Mucosa of stomach (tissue), 1 donor: ENCODE results near the gene LRRC8D.

Experiments
- H3K27me3 ChIP-seq: one replicate; pipeline ENCODE4 v1.7.0; 2013; ENCODE audit warnings: mild to moderate bottlenecking, low read length; ENCODE audit not compliant: control insufficient read depth, insufficient read depth
- H3K36me3 ChIP-seq: one replicate; pipeline ENCODE4 v1.7.0; 2013; ENCODE audit warnings: low read length; ENCODE audit not compliant: control insufficient read depth, insufficient read depth
- H3K4me1 ChIP-seq: one replicate; pipeline ENCODE4 v1.7.0; 2013; ENCODE audit warnings: mild to moderate bottlenecking, low read length; ENCODE audit not compliant: control insufficient read depth, insufficient read depth
- H3K4me3 ChIP-seq: one replicate; pipeline ENCODE4 v1.7.0; 2013; ENCODE audit warnings: low read length
- H3K9ac ChIP-seq: one replicate; pipeline ENCODE4 v1.7.0; 2013; ENCODE audit warnings: mild to moderate bottlenecking, low read length, moderate library complexity
- H3K9me3 ChIP-seq: one replicate; pipeline ENCODE4 v1.7.0; 2013; ENCODE audit warnings: mild to moderate bottlenecking, low read length, moderate library complexity; ENCODE audit not compliant: control insufficient read depth
- donor health status: Pancreatic carcinoma.

Gene LRRC8D

DNA sequence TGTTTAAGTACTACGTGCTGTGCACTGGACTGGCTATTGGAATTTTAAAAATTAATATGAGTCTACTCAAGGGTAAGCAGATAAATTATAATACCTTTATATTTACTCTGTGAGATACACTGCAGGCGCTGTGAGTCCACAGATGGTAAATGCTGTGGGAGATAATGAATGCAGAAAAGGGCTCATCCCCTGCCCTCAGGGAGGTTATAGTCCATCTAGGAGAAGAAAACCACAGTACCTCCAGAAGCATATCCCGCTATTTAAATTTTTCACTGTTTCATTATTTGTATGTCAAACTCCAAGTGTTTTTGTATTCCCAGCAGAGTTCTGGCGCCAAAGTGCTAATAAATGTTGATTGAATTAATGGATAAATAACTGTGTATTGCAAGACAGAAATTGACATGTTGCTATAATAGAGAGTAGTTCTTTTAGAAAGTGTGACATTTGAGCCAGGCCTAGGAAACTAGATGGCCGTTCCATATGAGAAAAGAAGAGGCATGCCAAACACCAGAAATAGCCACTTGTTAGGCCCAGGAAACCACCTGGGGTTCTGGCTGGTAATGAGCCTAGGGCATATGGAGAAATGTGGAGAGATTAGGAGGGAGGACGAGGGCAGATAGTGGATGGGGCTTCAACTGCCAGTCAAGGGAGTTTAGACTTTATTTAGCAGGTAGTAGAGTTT lies 61.7 kb downstream of the LRRC8D start:
- Histone ChIP-seq H3K4me3 (no peak overlapping the region), H3K9me3 (no peaks in the 10 kb centered on the region), H3K4me1 (no peaks in the 10 kb centered on the region), H3K9ac (no peak overlapping the region), H3K27me3 (no peaks in the 10 kb centered on the region), H3K36me3 (no peaks in the 10 kb centered on the region)

DNA sequence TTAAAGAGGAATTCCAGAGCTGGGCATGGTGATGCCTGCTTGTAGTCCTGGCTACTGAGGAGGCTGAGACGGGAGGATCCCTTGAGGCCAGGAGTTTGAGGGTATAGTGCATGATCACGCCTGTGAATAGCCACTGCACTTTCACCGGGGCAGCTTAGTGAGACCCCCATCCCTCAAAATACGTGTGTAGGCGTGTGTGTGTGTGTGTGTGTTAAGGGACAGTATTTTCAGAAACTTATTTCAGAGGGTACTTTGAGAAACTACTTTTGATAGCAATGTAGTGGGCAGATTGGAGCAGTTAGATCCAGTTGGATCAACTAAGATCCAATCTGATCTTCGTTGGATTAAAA lies 62.2 kb downstream of the LRRC8D start:
- no peak overlapping the region for H3K9ac ChIP-seq
- no peaks in the 10 kb centered on the region for H3K27me3 ChIP-seq
- H3K4me3 ChIP-seq = no peak overlapping the region
- H3K4me1 ChIP-seq = no peaks in the 10 kb centered on the region
- no peaks in the 10 kb centered on the region for H3K36me3 ChIP-seq
- H3K9me3 ChIP-seq = no peaks in the 10 kb centered on the region

DNA sequence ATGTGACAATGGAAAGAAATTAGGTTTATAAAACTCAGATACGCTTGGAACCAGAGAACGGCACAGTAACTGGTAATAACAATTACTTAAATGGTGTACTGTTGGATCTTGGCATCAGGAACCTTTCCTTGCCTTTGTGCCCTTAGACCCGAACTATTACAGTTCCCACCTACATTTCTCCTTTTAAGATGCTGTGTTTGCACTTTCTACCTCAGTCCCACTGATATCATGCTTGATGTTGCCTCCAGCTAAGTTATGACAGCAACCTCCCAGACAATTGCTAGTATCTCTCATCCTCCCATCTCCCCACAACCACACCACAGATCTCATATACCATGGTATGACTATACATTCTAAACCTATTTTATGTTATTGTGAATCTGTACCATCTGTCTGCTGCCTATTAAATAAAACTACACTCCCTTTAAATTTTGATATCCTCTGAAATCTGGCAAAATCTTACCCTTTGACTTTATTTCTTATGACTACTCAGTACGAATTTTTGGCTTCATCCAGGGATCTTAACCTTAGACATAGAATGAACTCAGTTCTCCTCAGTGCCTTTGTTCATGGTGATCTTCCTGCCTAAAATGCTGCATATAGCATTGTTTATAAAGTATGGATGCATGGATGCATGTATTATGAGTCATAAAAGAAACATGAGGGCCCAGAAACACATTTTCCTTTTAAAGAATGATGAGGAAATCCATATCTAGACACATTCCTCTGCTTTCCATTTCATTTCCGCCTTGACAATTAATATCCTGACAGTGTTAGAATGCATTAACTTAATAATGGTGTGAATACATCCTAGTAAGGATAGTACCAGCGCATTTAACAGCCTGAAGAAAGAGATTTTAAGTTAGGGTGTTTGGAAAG lies 64.1 kb downstream of the LRRC8D start:
- Histone ChIP-seq H3K9ac (no peak overlapping the region), H3K27me3 (no peaks in the 10 kb centered on the region), H3K4me1 (no peaks in the 10 kb centered on the region), H3K9me3 (no peaks in the 10 kb centered on the region), H3K36me3 (no peaks in the 10 kb centered on the region), H3K4me3 (no peak overlapping the region)

DNA sequence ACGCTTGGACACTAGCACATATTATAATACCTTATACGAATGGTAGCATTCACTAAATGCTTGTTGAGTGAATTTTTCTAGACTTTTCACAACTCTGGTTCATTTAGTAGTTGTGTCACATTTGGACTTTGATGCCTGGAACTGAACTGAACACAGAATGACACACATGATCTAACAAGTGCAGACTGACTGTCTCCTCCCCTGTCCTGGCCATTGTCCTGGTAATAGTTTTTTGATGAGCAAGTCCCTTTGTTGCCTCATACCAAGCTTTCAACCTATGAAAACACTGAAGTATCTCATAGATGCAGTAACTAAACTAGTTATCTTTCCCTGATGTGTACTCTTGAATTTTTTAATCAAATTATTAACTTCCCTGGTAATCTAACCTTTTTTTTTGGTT lies 66.4 kb downstream of the LRRC8D start:
- H3K4me1 ChIP-seq = peaks cover 4% of the 10 kb centered on the region
- no peak overlapping the region for H3K4me3 ChIP-seq
- H3K9ac ChIP-seq = no peak overlapping the region
- no peaks in the 10 kb centered on the region for H3K9me3 ChIP-seq
- no peaks in the 10 kb centered on the region for H3K36me3 ChIP-seq
- H3K27me3 ChIP-seq = no peaks in the 10 kb centered on the region

DNA sequence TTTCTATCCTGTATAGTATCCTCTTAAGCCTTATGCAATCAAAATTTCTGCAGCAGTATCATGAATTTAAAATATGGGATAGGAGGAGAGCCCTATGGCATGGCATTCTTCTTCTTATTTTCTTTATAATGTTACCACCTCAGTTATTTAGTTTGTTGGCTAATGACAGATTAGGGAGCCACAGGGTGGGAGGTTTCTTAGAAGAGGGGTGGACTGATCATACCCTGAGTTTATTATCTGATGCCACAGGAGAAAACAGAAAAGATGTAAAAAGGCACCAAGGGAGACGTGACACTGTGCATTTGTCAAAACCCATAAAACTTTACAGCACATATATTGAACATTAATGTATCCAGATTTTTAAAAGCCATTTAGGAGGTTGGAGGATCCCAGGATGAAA lies 66.9 kb downstream of the LRRC8D start:
- no peaks in the 10 kb centered on the region for H3K9me3 ChIP-seq
- peaks cover 4% of the 10 kb centered on the region for H3K4me1 ChIP-seq
- H3K27me3 ChIP-seq = no peaks in the 10 kb centered on the region
- no peak overlapping the region for H3K4me3 ChIP-seq
- no peaks in the 10 kb centered on the region for H3K36me3 ChIP-seq
- H3K9ac ChIP-seq = no peak overlapping the region

DNA sequence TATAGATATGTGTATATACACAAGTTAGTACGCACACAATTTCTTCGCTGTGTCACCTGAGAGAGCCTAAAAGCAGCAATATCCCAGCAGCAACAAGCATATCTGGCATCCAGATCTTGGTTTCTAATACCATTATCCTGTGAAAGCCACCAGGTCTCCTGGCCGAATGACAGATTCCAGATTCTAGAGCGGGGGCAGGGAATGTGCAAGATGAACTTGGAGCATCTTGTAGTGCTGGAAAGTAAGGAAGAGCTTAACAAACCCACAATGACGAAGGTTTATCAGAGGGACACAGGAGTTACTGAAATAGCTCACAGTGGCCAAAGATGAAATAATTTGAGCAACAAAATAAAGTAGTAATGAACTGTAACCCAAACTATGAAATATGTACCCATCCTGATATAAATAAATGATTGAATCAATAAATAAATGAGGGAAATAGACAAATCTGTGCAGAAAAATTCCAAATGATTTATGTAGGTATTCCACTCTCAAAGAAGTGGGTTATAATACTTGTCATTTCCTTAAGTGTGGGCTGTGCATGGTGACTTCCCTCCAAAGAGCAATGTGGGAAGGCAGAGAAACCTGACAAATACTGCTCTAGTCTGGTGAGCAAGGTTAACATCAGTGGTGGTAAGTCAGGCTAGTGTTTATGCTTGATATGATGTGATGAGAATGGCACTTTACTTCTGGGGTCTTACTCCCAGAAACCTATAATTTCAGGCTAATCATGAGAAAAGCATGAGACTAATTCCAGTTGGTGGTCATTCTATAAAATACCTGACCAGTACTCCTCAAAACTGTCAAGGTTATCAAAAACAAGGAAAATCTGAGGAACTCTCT lies 67.9 kb downstream of the LRRC8D start:
- Histone ChIP-seq H3K9me3 (no peaks in the 10 kb centered on the region), H3K27me3 (no peaks in the 10 kb centered on the region), H3K36me3 (no peaks in the 10 kb centered on the region)

DNA sequence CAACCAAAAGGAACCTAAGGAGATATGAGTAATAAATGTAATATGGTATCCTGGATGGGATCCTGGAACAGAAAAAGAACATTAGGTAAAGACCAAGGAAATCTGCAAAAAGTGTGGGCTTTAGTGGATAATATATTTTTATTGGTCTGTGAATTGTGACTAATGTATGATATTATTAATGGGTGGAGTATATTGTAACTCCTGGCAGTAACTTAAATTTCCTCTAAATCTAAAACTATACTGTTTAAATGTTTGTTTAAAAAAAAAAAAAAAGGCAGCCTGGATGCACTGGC lies 68.4 kb downstream of the LRRC8D start:
- H3K4me3 ChIP-seq = no peak overlapping the region
- no peaks in the 10 kb centered on the region for H3K36me3 ChIP-seq
- H3K9ac ChIP-seq = no peak overlapping the region
- H3K9me3 ChIP-seq = no peaks in the 10 kb centered on the region
- H3K4me1 ChIP-seq = peaks cover 4% of the 10 kb centered on the region
- no peaks in the 10 kb centered on the region for H3K27me3 ChIP-seq

More for the DNA sequence above, 67.9 kb downstream of the LRRC8D start:
- H3K4me3 ChIP-seq = no peak overlapping the region
- no peak overlapping the region for H3K9ac ChIP-seq
- H3K4me1 ChIP-seq = peaks cover 4% of the 10 kb centered on the region

DNA sequence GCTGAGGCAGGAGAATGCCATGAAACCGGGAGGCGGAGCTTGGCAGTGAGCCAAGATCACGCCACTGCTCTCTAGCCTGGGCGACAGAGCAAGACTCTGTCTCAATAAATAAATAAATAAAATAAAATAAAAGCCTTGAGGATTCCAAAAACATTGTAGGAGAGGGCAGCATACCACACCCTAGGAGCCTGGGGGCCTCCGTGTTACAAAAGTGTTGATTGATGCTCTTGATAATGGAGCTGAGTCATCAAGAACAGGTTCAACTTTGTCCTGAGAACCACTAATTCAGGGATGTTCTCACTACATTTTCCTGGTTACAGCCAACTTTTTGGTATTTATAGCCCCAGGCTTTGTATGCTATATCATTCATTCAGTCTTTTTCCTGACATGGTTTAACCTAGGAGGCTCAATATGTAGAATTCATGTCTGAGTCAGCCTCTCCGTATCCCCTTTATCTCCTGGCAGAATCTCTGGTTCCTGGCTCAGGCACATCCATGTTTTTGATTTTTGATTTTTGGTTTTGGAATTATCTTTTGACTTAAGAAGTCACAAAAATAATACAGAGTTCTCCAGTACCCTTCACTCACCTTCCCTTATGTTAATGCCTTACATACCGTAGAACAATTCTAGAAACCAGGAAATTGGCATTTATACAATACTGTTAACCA lies 69.4 kb downstream of the LRRC8D start:
- H3K4me3 ChIP-seq = no peak overlapping the region
- H3K27me3 ChIP-seq = no peaks in the 10 kb centered on the region
- H3K9me3 ChIP-seq = no peaks in the 10 kb centered on the region
- H3K36me3 ChIP-seq = no peaks in the 10 kb centered on the region
- no peak overlapping the region for H3K9ac ChIP-seq
- H3K4me1 ChIP-seq = peaks cover 4% of the 10 kb centered on the region

DNA sequence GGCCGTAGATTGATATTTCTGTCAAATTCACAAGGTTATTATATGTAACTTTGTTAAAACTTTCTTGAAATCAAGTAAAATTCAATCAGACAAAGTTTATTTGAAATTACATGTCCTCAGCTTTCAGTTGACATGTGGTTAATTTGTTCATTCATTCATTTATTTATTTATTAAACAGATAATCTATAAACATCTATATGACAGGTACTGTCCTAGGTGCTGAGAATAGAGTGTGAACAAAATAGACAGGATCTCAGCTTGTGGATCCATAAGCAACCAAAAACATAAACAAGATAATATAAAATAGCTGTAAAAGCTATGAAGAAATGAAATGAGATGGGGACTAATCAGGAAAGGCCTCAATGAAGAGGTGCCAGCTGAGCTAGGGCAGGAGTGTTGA lies 72.0 kb downstream of the LRRC8D start:
- Histone ChIP-seq H3K4me1 (peaks cover 10% of the 10 kb centered on the region), H3K27me3 (no peaks in the 10 kb centered on the region), H3K9ac (no peak overlapping the region), H3K36me3 (no peaks in the 10 kb centered on the region), H3K4me3 (no peak overlapping the region), H3K9me3 (no peaks in the 10 kb centered on the region)

DNA sequence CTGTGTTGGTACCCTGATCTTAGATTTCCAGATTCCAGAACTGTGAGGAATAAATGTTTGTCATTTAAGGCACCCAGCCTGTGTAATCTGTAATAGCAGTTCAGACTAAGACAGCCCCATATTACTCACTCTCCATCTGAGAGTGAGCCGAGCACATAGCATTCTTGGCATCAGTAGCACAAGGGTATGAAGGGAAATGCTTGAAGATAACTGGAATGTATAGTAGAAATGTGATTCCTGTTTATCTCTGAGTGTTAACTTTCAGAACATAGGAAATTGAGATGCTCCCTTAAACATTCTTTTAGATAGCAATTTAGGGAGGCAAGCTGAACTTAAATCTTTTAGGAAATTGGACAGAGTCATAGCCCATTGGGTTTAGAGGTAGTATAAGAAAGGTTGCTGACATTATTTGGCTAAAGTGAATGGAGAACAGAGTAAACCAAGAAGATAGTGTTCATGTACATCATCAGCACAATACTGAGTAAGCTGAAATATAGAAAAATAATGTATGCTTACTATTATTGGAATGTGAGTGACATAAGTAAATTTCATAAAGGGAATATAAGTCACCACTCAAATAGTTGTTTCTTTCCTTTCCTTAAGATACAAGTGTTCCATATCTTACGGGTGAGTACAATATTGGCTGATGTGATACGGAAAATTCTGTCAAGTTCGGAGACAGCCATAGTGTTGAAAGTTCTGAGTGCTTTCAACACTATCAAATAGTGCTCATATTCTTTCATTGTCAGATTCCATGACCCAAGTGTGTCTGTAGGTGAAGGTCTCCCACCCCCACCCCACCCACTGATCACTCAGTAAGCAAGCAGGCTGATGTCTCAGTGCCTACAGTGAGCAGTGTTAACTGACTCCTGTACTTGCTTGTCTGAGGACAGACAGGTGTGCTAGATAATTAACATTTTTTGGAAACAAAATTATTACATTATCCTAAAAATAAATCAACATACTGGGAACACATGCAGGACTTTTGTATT lies 73.7 kb downstream of the LRRC8D start:
- Histone ChIP-seq H3K36me3 (no peaks in the 10 kb centered on the region), H3K9me3 (no peaks in the 10 kb centered on the region), H3K9ac (no peak overlapping the region), H3K4me1 (peaks cover 10% of the 10 kb centered on the region), H3K4me3 (no peak overlapping the region), H3K27me3 (no peaks in the 10 kb centered on the region)
